GM23248 (cell line): ENCODE results near the gene HOXB9.

Experiments used
- EZH2 ChIP-seq: fragments of 200-600 bp; sonication (generic); IDR thresholded peaks from 2 replicates; pipeline ENCODE4 v1.6.1; 2018; ENCODE audit warnings: antibody characterized with exemption, mild to moderate bottlenecking; ENCODE audit not compliant: insufficient read depth, poor library complexity, severe bottlenecking
- EZH2phosphoT487 ChIP-seq: fragments of 200-600 bp; sonication (generic); IDR thresholded peaks from 2 replicates; pipeline ENCODE4 v1.6.1; 2018; ENCODE audit warnings: antibody characterized with exemption, moderate library complexity, mild to moderate bottlenecking, low read depth; ENCODE audit not compliant: insufficient read depth

GRCh38 chr17:48639982-48640857 lies 14.1 kb upstream of the HOXB9 start:
- TF ChIP-seq EZH2 = no peak
- TF ChIP-seq EZH2phosphoT487 = no peak
